ENCODE measurements around the gene PLEKHG3.

- no peak for TF ChIP-seq SUZ12 (IDR thresholded peaks at IDR 0.05)
- TF ChIP-seq PKNOX1 (IDR thresholded peaks at IDR 0.05), result no peak
- TF ChIP-seq BHLHE40 (IDR thresholded peaks at IDR 0.05; ENCODE audit: borderline replicate concordance), result no peak
- no peak for TF ChIP-seq ELF4 (IDR thresholded peaks at IDR 0.05)
- no peak for TF ChIP-seq ARNT (IDR thresholded peaks at IDR 0.05)
- no peak for TF ChIP-seq FOXA1 (IDR thresholded peaks at IDR 0.05)
- TF ChIP-seq FOXM1 (IDR thresholded peaks at IDR 0.05; ENCODE audit: borderline replicate concordance), result no peak
- no peak for TF ChIP-seq HDGF (IDR thresholded peaks at IDR 0.05; ENCODE audit: borderline replicate concordance)
- TF ChIP-seq TARDBP (IDR thresholded peaks at IDR 0.05), result no peak
- no peak for TF ChIP-seq SP1 (IDR thresholded peaks at IDR 0.05)
- no peak for TF ChIP-seq CTBP1 (IDR thresholded peaks at IDR 0.05; ENCODE audit: borderline replicate concordance)
- no peak for TF ChIP-seq L3MBTL2 (conservative IDR thresholded peaks at IDR 0.05)
- no peak for TF ChIP-seq LEF1 (IDR thresholded peaks at IDR 0.05; ENCODE audit: borderline replicate concordance)
- no peak for TF ChIP-seq ZNF384 (IDR thresholded peaks at IDR 0.05)
Observed at GRCh38 chr14:64688031-64688430, 16.2 kb upstream of the PLEKHG3 start.
